ENCODE data around the gene SNRNP40.
"Not testable (repeated sequence)": the region's sequence is repeated elsewhere in the genome, so short reads cannot be mapped to it uniquely, and the experiment has no call there.

SNRNP40 gene

GRCh38 chr1:31295874-31296485 is 608 bp downstream of the SNRNP40 start (continued):
- no peak for TF ChIP-seq CREB5 (CRISPR knock-in tag; IDR thresholded peaks at IDR 0.05; ENCODE audit: low read depth)
- TF ChIP-seq ZFP3 (CRISPR knock-in tag; IDR thresholded peaks at IDR 0.05), result no peak
- TF ChIP-seq TCF4 (CRISPR knock-in tag; IDR thresholded peaks at IDR 0.05; ENCODE audit: borderline replicate concordance), result no peak
- no peak for TF ChIP-seq ISL1 (CRISPR knock-in tag; IDR thresholded peaks at IDR 0.05)
- no peak for TF ChIP-seq ZC3H10 (CRISPR knock-in tag; IDR thresholded peaks at IDR 0.05)
- no peak for TF ChIP-seq ZNF8 (CRISPR knock-in tag; IDR thresholded peaks at IDR 0.05)
- no peak for TF ChIP-seq ARNTL (CRISPR knock-in tag; IDR thresholded peaks at IDR 0.05; ENCODE audit: borderline replicate concordance, low read depth)
- no peak for TF ChIP-seq CSDC2 (CRISPR knock-in tag; IDR thresholded peaks at IDR 0.05)
- no peak for TF ChIP-seq BACH2 (CRISPR knock-in tag; IDR thresholded peaks at IDR 0.05; ENCODE audit: borderline replicate concordance)
- no peak for TF ChIP-seq PPARA (CRISPR knock-in tag; IDR thresholded peaks at IDR 0.05; ENCODE audit: borderline replicate concordance)
- no peak for TF ChIP-seq PATZ1 (CRISPR knock-in tag; IDR thresholded peaks at IDR 0.05; ENCODE audit: borderline replicate concordance)
- TF ChIP-seq ZNF565 (CRISPR knock-in tag; conservative IDR thresholded peaks at IDR 0.05; ENCODE audit: low read depth), result no peak

GRCh38 chr1:31289021-31289420 is 7.6 kb downstream of the SNRNP40 start:
- no peak for ATAC-seq
- TF ChIP-seq ZFP30 (CRISPR knock-in tag; IDR thresholded peaks at IDR 0.05), result no peak

- ATAC-seq, result not testable (repeated sequence)
Measured at GRCh38 chr1:31287791-31288190, 8.8 kb downstream of the SNRNP40 start.

GRCh38 chr1:31282426-31282825 is 14.2 kb downstream of the SNRNP40 start:
- ATAC-seq, result not testable (repeated sequence)

GRCh38 chr1:31273619-31274018 is 23.0 kb downstream of the SNRNP40 start:
- no peak for ATAC-seq
- TF ChIP-seq GLIS3 (CRISPR knock-in tag; IDR thresholded peaks at IDR 0.05), result no peak
- TF ChIP-seq ARNTL (CRISPR knock-in tag; IDR thresholded peaks at IDR 0.05; ENCODE audit: borderline replicate concordance, low read depth), result no peak
- TF ChIP-seq TSHZ2 (CRISPR knock-in tag; IDR thresholded peaks at IDR 0.05), result no peak
- no peak for TF ChIP-seq CSDC2 (CRISPR knock-in tag; IDR thresholded peaks at IDR 0.05)
- no peak for TF ChIP-seq ZFP30 (CRISPR knock-in tag; IDR thresholded peaks at IDR 0.05)
- no peak for TF ChIP-seq CREB5 (CRISPR knock-in tag; IDR thresholded peaks at IDR 0.05; ENCODE audit: low read depth)
- TF ChIP-seq TCF4 (CRISPR knock-in tag; IDR thresholded peaks at IDR 0.05; ENCODE audit: borderline replicate concordance), result no peak
- TF ChIP-seq OSR1 (CRISPR knock-in tag; IDR thresholded peaks at IDR 0.05), result no peak
- no peak for TF ChIP-seq PPARA (CRISPR knock-in tag; IDR thresholded peaks at IDR 0.05; ENCODE audit: borderline replicate concordance)
- no peak for TF ChIP-seq RARB (CRISPR knock-in tag; IDR thresholded peaks at IDR 0.05)
- no peak for TF ChIP-seq ZNF70 (CRISPR knock-in tag; IDR thresholded peaks at IDR 0.05)
- TF ChIP-seq ZC3H10 (CRISPR knock-in tag; IDR thresholded peaks at IDR 0.05), result no peak
- TF ChIP-seq ZNF565 (CRISPR knock-in tag; conservative IDR thresholded peaks at IDR 0.05; ENCODE audit: low read depth), result no peak
- no peak for TF ChIP-seq ZNF8 (CRISPR knock-in tag; IDR thresholded peaks at IDR 0.05)
- TF ChIP-seq BACH2 (CRISPR knock-in tag; IDR thresholded peaks at IDR 0.05; ENCODE audit: borderline replicate concordance), result no peak
- TF ChIP-seq CSRNP3 (CRISPR knock-in tag; IDR thresholded peaks at IDR 0.05), result no peak
- TF ChIP-seq POU6F1 (CRISPR knock-in tag; IDR thresholded peaks at IDR 0.05; ENCODE audit: borderline replicate concordance, low read depth), result no peak
- no peak for TF ChIP-seq PATZ1 (CRISPR knock-in tag; IDR thresholded peaks at IDR 0.05; ENCODE audit: borderline replicate concordance)

Data from SK-N-SH treated with all-trans-retinoic acid at 6 μM for 48 hours (cell line).